ENCODE measurements around the gene AMACR. TPM values are rescaled to one million over a fixed set of nuclear protein-coding genes. Genes with fewer than 3 reads are reported as not detected.

AMACR gene
- total RNA-seq, 1 experiment from 2014 or later = 12.3 TPM

DNA sequence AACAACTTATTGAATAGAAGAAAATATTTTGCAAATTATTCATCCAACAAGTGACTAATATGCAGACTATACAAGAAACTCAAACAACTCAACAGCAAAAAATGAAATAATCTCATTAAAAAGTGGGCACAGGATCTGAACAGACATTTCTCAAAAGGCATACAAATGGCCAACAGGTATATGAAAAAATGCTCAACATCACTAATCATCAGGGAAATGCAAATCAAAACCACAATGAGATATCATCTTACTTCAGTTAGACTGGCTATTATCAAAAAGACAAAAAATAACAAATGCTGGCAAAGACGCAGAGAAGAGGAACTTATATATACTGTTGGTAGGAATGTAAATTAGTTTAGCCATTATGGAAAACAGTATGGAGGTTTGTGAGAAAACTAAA, 1.8 kb upstream of the AMACR start:
- H3K27ac ChIP-seq (ENCODE audit: low read length) = no peak overlapping the region
- no peak overlapping the region for H2AFZ ChIP-seq (ENCODE audit: low read length)
- TF ChIP-seq, protein P1, sequence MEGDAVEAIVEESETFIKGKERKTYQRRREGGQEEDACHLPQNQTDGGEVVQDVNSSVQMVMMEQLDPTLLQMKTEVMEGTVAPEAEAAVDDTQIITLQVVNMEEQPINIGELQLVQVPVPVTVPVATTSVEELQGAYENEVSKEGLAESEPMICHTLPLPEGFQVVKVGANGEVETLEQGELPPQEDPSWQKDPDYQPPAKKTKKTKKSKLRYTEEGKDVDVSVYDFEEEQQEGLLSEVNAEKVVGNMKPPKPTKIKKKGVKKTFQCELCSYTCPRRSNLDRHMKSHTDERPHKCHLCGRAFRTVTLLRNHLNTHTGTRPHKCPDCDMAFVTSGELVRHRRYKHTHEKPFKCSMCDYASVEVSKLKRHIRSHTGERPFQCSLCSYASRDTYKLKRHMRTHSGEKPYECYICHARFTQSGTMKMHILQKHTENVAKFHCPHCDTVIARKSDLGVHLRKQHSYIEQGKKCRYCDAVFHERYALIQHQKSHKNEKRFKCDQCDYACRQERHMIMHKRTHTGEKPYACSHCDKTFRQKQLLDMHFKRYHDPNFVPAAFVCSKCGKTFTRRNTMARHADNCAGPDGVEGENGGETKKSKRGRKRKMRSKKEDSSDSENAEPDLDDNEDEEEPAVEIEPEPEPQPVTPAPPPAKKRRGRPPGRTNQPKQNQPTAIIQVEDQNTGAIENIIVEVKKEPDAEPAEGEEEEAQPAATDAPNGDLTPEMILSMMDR (conservative IDR thresholded peaks at IDR 0.05; ENCODE audit: low read depth, low read length) = no peak
- TF ChIP-seq EZH2phosphoT487 (IDR thresholded peaks at IDR 0.05; ENCODE audit: borderline replicate concordance, low read length) = no peak
- TF ChIP-seq EZH2 (IDR thresholded peaks at IDR 0.05; ENCODE audit: low read length, unreplicated experiment) = no peak
- H3K9me2 ChIP-seq (replicated peaks; ENCODE audit: low read length) = no peaks in the 10 kb centered on the region
- H3K4me2 ChIP-seq (ENCODE audit: low read length) = peak overlapping the region; percentile 87
- H3K9me3 ChIP-seq (ENCODE audit: low read length) = no peaks in the 10 kb centered on the region
- ATAC-seq = no peak
- POLR2A ChIA-PET (ENCODE audit: unreplicated experiment) = no interaction called here
- H3K79me2 ChIP-seq (ENCODE audit: low read length) = peaks cover 17% of the 10 kb centered on the region
- no peak overlapping the region for H3K9ac ChIP-seq (ENCODE audit: low read length)
- BruUV-seq (replicated peaks) = no TSS peak
- H3K4me1 ChIP-seq (ENCODE audit: insufficient read depth, low read length) = peaks cover 28% of the 10 kb centered on the region
- CTCF ChIA-PET = no interaction called here
- DNase-seq = peak; percentile 42
- no peaks in the 10 kb centered on the region for H3F3A ChIP-seq (ENCODE audit: low read length, unreplicated experiment)
- H3K27me3 ChIP-seq (ENCODE audit: low read length) = no peaks in the 10 kb centered on the region
- H3K36me3 ChIP-seq (ENCODE audit: low read depth, low read length) = no peaks in the 10 kb centered on the region
- intact Hi-C loops (cut with micrococcal nuclease) = loop anchor here (2.0 to 10.0 kb wide), 4 partner anchors 43 to 905 kb away; partner anchors contain the start of genes BRIX1 and RAD1
- no peak overlapping the region for H3K4me3 ChIP-seq (ENCODE audit: low read length)
- no peaks in the 10 kb centered on the region for H4K20me1 ChIP-seq (ENCODE audit: low read length)

DNA sequence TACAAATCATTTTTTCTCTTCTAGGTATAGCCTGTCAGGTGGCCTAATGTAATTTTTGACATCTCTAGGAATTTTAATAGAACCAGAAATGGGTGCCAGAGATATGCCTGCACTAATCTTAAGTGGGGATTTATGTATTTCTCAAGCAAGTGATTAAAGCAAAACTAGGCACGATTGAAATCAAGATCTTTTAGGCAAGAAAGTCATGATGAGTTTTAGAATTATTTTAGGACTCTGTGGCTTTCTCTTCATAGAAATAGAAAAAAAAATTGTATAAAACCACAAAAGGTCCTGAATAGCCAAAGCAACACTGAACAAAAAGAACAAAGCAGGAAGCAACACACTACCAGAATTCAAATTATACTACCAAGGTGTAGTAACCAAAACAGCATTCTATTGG, 952 bp upstream of the AMACR start:
- BruUV-seq (replicated peaks) = no TSS peak
- H3K27me3 ChIP-seq (ENCODE audit: low read length) = no peaks in the 10 kb centered on the region
- peak overlapping the region; percentile 74 for H3K27ac ChIP-seq (ENCODE audit: low read length)
- intact Hi-C loops (cut with micrococcal nuclease) = loop anchor here (2.0 to 10.0 kb wide), 4 partner anchors 44 to 906 kb away; partner anchors contain the start of genes BRIX1 and RAD1
- no peaks in the 10 kb centered on the region for H3K9me3 ChIP-seq (ENCODE audit: low read length)
- TF ChIP-seq, protein P1 (conservative IDR thresholded peaks at IDR 0.05; ENCODE audit: low read depth, low read length) = no peak
- TF ChIP-seq EZH2phosphoT487 (IDR thresholded peaks at IDR 0.05; ENCODE audit: borderline replicate concordance, low read length) (no peak), EZH2 (IDR thresholded peaks at IDR 0.05; ENCODE audit: low read length, unreplicated experiment) (no peak)
- ChIA-PET CTCF (interaction anchor here (0.6 kb wide), 1 partner anchor 995 kb away, joined by 6 read pairs; no protein-coding TSS in a partner anchor), POLR2A (ENCODE audit: unreplicated experiment) (interaction anchor here (0.6 to 0.7 kb wide), 3 partner anchors 14 to 190 kb away, joined by 3 to 24 read pairs (median 4); no protein-coding TSS in a partner anchor)
- no peak for ATAC-seq
- no peaks in the 10 kb centered on the region for H3K9me2 ChIP-seq (replicated peaks; ENCODE audit: low read length)
- peak overlapping the region; percentile 82 for H3K4me3 ChIP-seq (ENCODE audit: low read length)
- no peak for DNase-seq
- peaks cover 17% of the 10 kb centered on the region for H3K79me2 ChIP-seq (ENCODE audit: low read length)
- no peaks in the 10 kb centered on the region for H3F3A ChIP-seq (ENCODE audit: low read length, unreplicated experiment)
- peak overlapping the region; percentile 87 for H3K4me2 ChIP-seq (ENCODE audit: low read length)
- no peaks in the 10 kb centered on the region for H4K20me1 ChIP-seq (ENCODE audit: low read length)
- H3K36me3 ChIP-seq (ENCODE audit: low read depth, low read length) = no peaks in the 10 kb centered on the region
- H3K9ac ChIP-seq (ENCODE audit: low read length) = peak overlapping the region; percentile 81
- H2AFZ ChIP-seq (ENCODE audit: low read length) = peak overlapping the region; percentile 94
- peaks cover 28% of the 10 kb centered on the region for H3K4me1 ChIP-seq (ENCODE audit: insufficient read depth, low read length)

DNA sequence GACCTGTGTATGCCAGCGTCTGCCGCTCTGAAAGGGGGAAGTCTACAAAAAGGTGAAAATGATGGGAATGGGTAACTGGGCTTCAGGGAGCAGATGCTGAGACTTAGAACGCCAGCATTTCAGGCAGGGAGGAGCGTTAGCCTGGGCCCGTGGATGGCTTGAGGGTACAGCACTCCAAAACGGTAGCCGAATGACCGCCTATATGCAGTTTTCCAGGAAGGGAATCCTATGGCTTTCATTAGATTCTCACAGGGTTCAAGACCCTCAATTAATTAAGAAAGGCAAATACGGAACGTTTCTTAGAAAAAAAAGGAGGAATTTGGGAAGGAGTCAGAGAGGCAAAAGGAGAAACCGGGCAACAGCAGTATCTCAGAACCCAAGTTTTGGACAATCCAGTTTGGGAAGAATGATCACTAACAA, 639 bp downstream of the AMACR start:
- intact Hi-C loops (cut with micrococcal nuclease) = loop anchor here (5.0 to 10.0 kb wide), 3 partner anchors 75 to 908 kb away; partner anchors contain the start of genes BRIX1 and RAD1
- Histone ChIP-seq H3K9me3 (ENCODE audit: low read length) (no peaks in the 10 kb centered on the region), H3K27me3 (ENCODE audit: low read length) (no peaks in the 10 kb centered on the region), H2AFZ (ENCODE audit: low read length) (peak overlapping the region; percentile 94), H3K4me1 (ENCODE audit: insufficient read depth, low read length) (peaks cover 28% of the 10 kb centered on the region), H3K36me3 (ENCODE audit: low read depth, low read length) (no peaks in the 10 kb centered on the region), H3K27ac (ENCODE audit: low read length) (peak overlapping the region; percentile 62), H3K79me2 (ENCODE audit: low read length) (peaks cover 17% of the 10 kb centered on the region), H4K20me1 (ENCODE audit: low read length) (no peaks in the 10 kb centered on the region), H3K9ac (ENCODE audit: low read length) (peak overlapping the region; percentile 81), H3K4me2 (ENCODE audit: low read length) (peak overlapping the region; percentile 87), H3K9me2 (replicated peaks; ENCODE audit: low read length) (no peaks in the 10 kb centered on the region), H3K4me3 (ENCODE audit: low read length) (peak overlapping the region; percentile 82), H3F3A (ENCODE audit: low read length, unreplicated experiment) (no peaks in the 10 kb centered on the region)
- ChIA-PET CTCF (no interaction called here), POLR2A (ENCODE audit: unreplicated experiment) (interaction anchor here (0.5 kb wide), 1 partner anchor 46 kb away, joined by 3 read pairs; no protein-coding TSS in a partner anchor)
- no TSS peak for BruUV-seq (replicated peaks)
- no peak for DNase-seq
- TF ChIP-seq EZH2 (IDR thresholded peaks at IDR 0.05; ENCODE audit: low read length, unreplicated experiment) (no peak), EZH2phosphoT487 (IDR thresholded peaks at IDR 0.05; ENCODE audit: borderline replicate concordance, low read length) (no peak)
- TF ChIP-seq, protein P1 (conservative IDR thresholded peaks at IDR 0.05; ENCODE audit: low read depth, low read length) = no peak
- peak; percentile 10; the same call in 1 of the 2 replicates for ATAC-seq

Measured in PC-3 (cell line).